SU-DHL-6 (cell line): Measurements from ENCODE around the gene DNAJA4.

Experiments
- H2AFZ ChIP-seq: fragments of 200-600 bp; sonication (generic); 2 replicates; pipeline ENCODE4 v1.6.1; 2014; ENCODE audit warnings: low read depth, mild to moderate bottlenecking, moderate library complexity, mixed read lengths, antibody characterized with exemption, low read length; ENCODE audit not compliant: severe bottlenecking
- H3F3A ChIP-seq: fragments of 200-600 bp; shearing (Covaris generic); 2 replicates; pipeline ENCODE4 v1.6.0; 2016; ENCODE audit warnings: antibody characterized with exemption, mild to moderate bottlenecking; ENCODE audit not compliant: insufficient read depth
- H3K27ac ChIP-seq: fragments of 200-600 bp; sonication (generic); 2 replicates; pipeline ENCODE4 v1.5.1; 2016; ENCODE audit warnings: low read depth, mild to moderate bottlenecking, low read length, moderate library complexity, mixed read lengths
- H3K27me3 ChIP-seq: fragments of 200-600 bp; sonication (generic), shearing (Covaris generic); 2 replicates; pipeline ENCODE4 v1.6.0; 2014; ENCODE audit warnings: mild to moderate bottlenecking, low read length
- H3K36me3 ChIP-seq: fragments of 200-600 bp; sonication (generic); 2 replicates; pipeline ENCODE4 v1.6.1; 2014; ENCODE audit warnings: mild to moderate bottlenecking, low read length, mixed read lengths
- H3K4me2 ChIP-seq: fragments of 300-600, 200-600 bp; shearing (Covaris generic), sonication (generic); 2 replicates; pipeline ENCODE4 v1.6.0; 2014; ENCODE audit warnings: low read length, low read depth, mild to moderate bottlenecking; ENCODE audit not compliant: poor library complexity, severe bottlenecking
- H3K4me3 ChIP-seq: fragments of 200-600 bp; sonication (generic); 2 replicates; pipeline ENCODE4 v1.5.1; 2014; ENCODE audit warnings: antibody characterized with exemption, low read length, mild to moderate bottlenecking, mixed read lengths; ENCODE audit not compliant: insufficient read depth, poor library complexity, severe bottlenecking
- H3K79me2 ChIP-seq: fragments of 200-600 bp; sonication (generic); 2 replicates; pipeline ENCODE4 v1.6.1; 2014; ENCODE audit warnings: mild to moderate bottlenecking, low read length, moderate library complexity; ENCODE audit not compliant: insufficient read depth
- H3K9ac ChIP-seq: fragments of 200-600 bp; sonication (generic); 2 replicates; pipeline ENCODE4 v1.7.0; 2014; ENCODE audit warnings: mild to moderate bottlenecking, low read length
- H3K9me2 ChIP-seq: fragments of 200-600 bp; sonication (generic); replicated peaks from 2 replicates; pipeline ENCODE4 v1.6.1; 2014; ENCODE audit warnings: low read length; ENCODE audit not compliant: insufficient read depth
- H3K9me3 ChIP-seq: fragments of 200-600 bp; sonication (generic); 2 replicates; pipeline ENCODE4 v1.6.1; 2014; ENCODE audit warnings: low read length, mixed read lengths; ENCODE audit not compliant: insufficient read depth
- H4K20me1 ChIP-seq: fragments of 200-600 bp; sonication (generic); 2 replicates; pipeline ENCODE4 v1.6.1; 2014; ENCODE audit warnings: low read depth, mild to moderate bottlenecking, antibody characterized with exemption, low read length, moderate library complexity, mixed read lengths
- EZH2phosphoT487 ChIP-seq: fragments of 200-600 bp; sonication (generic), shearing (Covaris generic); conservative IDR thresholded peaks from 2 replicates; pipeline ENCODE4 v1.6.1; 2018; ENCODE audit warnings: mild to moderate bottlenecking, antibody characterized with exemption, low read length, moderate library complexity, mixed read lengths
- TF ChIP-seq, protein P1 (sequence below): fragments of 200-600 bp; sonication (generic); IDR thresholded peaks from one replicate; pipeline ENCODE4 v1.5.1; 2017; ENCODE audit warnings: antibody characterized with exemption, mild to moderate bottlenecking, low read length, moderate library complexity; ENCODE audit not compliant: insufficient read depth, poor library complexity, severe bottlenecking

The DNAJA4 gene

DNA sequence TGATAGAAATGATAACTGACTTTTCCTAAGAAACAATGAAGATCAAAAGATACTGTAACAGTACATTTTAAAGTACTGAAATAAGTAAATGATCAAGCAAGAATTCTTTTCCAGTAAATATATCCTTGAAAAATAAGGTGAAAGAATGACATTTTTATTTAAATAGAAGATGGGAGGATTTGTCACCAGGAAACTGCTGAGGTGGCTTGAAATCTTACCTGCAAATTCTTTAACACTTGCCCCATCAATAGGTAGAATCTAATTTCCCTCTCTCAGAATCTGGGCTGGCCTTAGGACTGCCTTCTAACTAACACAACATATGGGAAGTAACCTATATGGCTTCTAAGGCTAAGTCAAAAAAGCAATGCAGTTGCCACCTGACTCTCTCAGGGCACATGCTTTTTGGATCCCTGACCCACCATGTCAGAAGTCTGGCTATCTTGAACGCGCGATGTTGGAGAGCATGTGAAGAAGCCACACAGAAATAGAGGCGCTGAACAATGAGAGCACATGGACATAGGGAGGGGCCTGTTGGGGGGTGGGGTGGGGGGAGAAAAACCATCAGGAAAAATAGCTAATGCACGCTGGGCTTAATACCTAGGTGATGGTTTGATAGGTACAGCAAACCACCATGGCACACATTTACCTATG, 41.5 kb upstream of the DNAJA4 start:
- TF ChIP-seq EZH2phosphoT487 = no peak
- TF ChIP-seq, protein P1, sequence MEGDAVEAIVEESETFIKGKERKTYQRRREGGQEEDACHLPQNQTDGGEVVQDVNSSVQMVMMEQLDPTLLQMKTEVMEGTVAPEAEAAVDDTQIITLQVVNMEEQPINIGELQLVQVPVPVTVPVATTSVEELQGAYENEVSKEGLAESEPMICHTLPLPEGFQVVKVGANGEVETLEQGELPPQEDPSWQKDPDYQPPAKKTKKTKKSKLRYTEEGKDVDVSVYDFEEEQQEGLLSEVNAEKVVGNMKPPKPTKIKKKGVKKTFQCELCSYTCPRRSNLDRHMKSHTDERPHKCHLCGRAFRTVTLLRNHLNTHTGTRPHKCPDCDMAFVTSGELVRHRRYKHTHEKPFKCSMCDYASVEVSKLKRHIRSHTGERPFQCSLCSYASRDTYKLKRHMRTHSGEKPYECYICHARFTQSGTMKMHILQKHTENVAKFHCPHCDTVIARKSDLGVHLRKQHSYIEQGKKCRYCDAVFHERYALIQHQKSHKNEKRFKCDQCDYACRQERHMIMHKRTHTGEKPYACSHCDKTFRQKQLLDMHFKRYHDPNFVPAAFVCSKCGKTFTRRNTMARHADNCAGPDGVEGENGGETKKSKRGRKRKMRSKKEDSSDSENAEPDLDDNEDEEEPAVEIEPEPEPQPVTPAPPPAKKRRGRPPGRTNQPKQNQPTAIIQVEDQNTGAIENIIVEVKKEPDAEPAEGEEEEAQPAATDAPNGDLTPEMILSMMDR = no peak

DNA sequence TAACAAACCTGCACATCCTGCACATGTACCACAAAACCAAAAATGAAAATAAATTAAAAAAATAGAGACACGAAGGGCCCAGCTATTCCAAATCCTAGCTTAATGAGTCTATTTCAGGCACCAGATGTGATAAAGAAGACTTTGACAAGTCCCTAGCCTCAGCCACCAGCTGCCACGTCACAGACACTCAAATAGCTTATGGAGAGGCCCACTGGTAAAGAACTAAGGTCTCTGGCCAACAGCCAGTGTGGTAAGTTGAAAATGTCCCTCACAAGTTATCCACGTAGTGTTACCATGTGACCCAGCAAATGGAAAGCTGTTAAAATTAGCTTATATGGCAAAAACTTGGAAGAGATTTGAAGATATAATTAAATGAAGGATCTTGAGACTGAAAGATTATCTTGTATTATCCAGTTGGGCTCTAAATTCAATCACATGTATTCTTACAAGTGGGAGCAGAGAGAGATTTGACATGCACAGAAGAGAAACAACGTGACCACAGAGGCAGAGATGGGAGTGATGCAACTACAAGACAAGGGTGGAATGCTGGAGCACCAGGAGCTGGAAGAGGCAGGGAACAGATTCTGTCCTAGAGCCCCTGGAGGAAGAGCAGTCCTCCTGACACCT, 40.9 kb upstream of the DNAJA4 start:
- Histone ChIP-seq H3F3A (no peaks in the 10 kb centered on the region), H3K36me3 (no peaks in the 10 kb centered on the region), H3K4me2 (no peak overlapping the region), H3K4me3 (no peak overlapping the region), H3K9me2 (no peaks in the 10 kb centered on the region), H3K27me3 (no peaks in the 10 kb centered on the region), H3K79me2 (no peaks in the 10 kb centered on the region), H2AFZ (no peak overlapping the region), H3K27ac (no peak overlapping the region), H3K9ac (no peak overlapping the region), H3K9me3 (no peaks in the 10 kb centered on the region), H4K20me1 (no peaks in the 10 kb centered on the region)
- TF ChIP-seq, protein P1 = no peak
- no peak for TF ChIP-seq EZH2phosphoT487

More for the DNA sequence above, 41.5 kb upstream of the DNAJA4 start:
- Histone ChIP-seq H3K27me3 (no peaks in the 10 kb centered on the region), H3K9me2 (no peaks in the 10 kb centered on the region), H2AFZ (no peak overlapping the region), H4K20me1 (no peaks in the 10 kb centered on the region), H3F3A (no peaks in the 10 kb centered on the region), H3K79me2 (no peaks in the 10 kb centered on the region), H3K36me3 (no peaks in the 10 kb centered on the region), H3K27ac (no peak overlapping the region), H3K4me2 (no peak overlapping the region), H3K4me3 (no peak overlapping the region), H3K9me3 (no peaks in the 10 kb centered on the region), H3K9ac (no peak overlapping the region)

DNA sequence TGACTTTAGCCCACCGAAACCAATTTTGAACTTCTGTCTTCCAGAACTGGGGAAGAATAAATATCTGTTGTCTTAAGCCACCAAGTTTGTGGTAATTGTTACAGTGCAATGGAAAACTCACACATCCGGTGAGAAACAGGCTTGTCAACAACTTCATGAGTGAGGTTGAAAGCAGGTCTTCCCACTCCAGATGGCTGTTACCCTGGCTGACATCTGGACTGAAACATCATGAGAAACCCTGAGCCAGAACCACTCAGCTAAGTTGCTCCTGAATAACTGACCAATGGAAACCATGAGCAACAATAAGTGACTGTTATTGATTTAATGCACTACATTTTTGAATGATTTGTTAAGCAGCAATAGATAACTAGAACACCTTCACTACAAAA, 40.3 kb upstream of the DNAJA4 start:
- Histone ChIP-seq H4K20me1 (no peaks in the 10 kb centered on the region), H3K9me2 (no peaks in the 10 kb centered on the region), H3K4me3 (no peak overlapping the region), H3K27ac (no peak overlapping the region), H2AFZ (no peak overlapping the region), H3K79me2 (no peaks in the 10 kb centered on the region), H3K9ac (no peak overlapping the region), H3F3A (no peaks in the 10 kb centered on the region), H3K9me3 (no peaks in the 10 kb centered on the region), H3K36me3 (no peaks in the 10 kb centered on the region), H3K4me2 (no peak overlapping the region), H3K27me3 (no peaks in the 10 kb centered on the region)
- no peak for TF ChIP-seq EZH2phosphoT487
- TF ChIP-seq, protein P1 = no peak
